HTR-8/SVneo (cell line): ENCODE data around the gene ATP6AP1.

ENCODE experiments used
- DNase-seq: peaks from one replicate; pipeline ENCODE4 v3.0.0; 2011; ENCODE audit warnings: low spot score, mixed read lengths; ENCODE audit not compliant: insufficient read length
- FAIRE-seq: peaks from 2 replicates; lab custom pipeline; 2011; peaks lifted over from hg19 to GRCh38; lab: Jason Lieb, UNC

The ATP6AP1 gene

GRCh38 chrX:154426916-154427770 lies 1.3 kb upstream of the ATP6AP1 start:
- no peak for FAIRE-seq
- no peak for DNase-seq

- FAIRE-seq (no peak), DNase-seq (no peak)
Observed at GRCh38 chrX:154429711-154430110, 1.2 kb downstream of the ATP6AP1 start.

GRCh38 chrX:154430479-154430878 lies 2.0 kb downstream of the ATP6AP1 start:
- FAIRE-seq (no peak), DNase-seq (no peak)

- FAIRE-seq = no peak
- DNase-seq = no peak
Observed at GRCh38 chrX:154430916-154431315, 2.4 kb downstream of the ATP6AP1 start.

GRCh38 chrX:154431341-154431740 lies 2.9 kb downstream of the ATP6AP1 start:
- FAIRE-seq (no peak), DNase-seq (no peak)

GRCh38 chrX:154432210-154432609 lies 3.7 kb downstream of the ATP6AP1 start:
- no peak for FAIRE-seq
- no peak for DNase-seq

GRCh38 chrX:154433605-154434004 lies 5.1 kb downstream of the ATP6AP1 start:
- DNase-seq (no peak), FAIRE-seq (no peak)

- DNase-seq = no peak
- no peak for FAIRE-seq
Observed at GRCh38 chrX:154434394-154435168, 6.1 kb downstream of the ATP6AP1 start.

- DNase-seq = no peak
- FAIRE-seq = no peak
Observed at GRCh38 chrX:154435171-154435733, 6.8 kb downstream of the ATP6AP1 start.

- no peak for DNase-seq
- no peak for FAIRE-seq
Observed at GRCh38 chrX:154436374-154436982, 8.0 kb downstream of the ATP6AP1 start.

GRCh38 chrX:154436983-154437752 lies 8.7 kb downstream of the ATP6AP1 start, which contains the start of gene GDI1:
GDI1 (plus strand) TSS chrX:154437154; CDS start chrX:154437255, 101 bp downstream.
- DNase-seq = peak; percentile 30
- FAIRE-seq = no peak

- FAIRE-seq (no peak), DNase-seq (no peak)
Observed at GRCh38 chrX:154437971-154438893, 9.8 kb downstream of the ATP6AP1 start.

GRCh38 chrX:154439841-154440240 lies 11.4 kb downstream of the ATP6AP1 start:
- DNase-seq (no peak), FAIRE-seq (no peak)

- FAIRE-seq = no peak
- no peak for DNase-seq
Observed at GRCh38 chrX:154440623-154441357, 12.3 kb downstream of the ATP6AP1 start.

- FAIRE-seq (no peak), DNase-seq (no peak)
Observed at GRCh38 chrX:154441564-154441963, 13.1 kb downstream of the ATP6AP1 start.

- no peak for FAIRE-seq
- no peak for DNase-seq
Observed at GRCh38 chrX:154441984-154442707, 13.7 kb downstream of the ATP6AP1 start.

GRCh38 chrX:154443479-154443910 lies 15.0 kb downstream of the ATP6AP1 start:
- DNase-seq (no peak), FAIRE-seq (no peak)
